H1 (cell line): ENCODE measurements around the gene DDX1. TPM values are rescaled to one million over a fixed set of nuclear protein-coding genes. Genes with fewer than 3 reads are reported as not detected.

Experiments used
- ASH2L ChIP-seq: fragments of 200-600, 300-600 bp; sonication (generic); IDR thresholded peaks from one replicate; pipeline ENCODE4 v1.7.1; 2017; ENCODE audit warnings: low read length
- CHD1 ChIP-seq: IDR thresholded peaks from 2 replicates; pipeline ENCODE4 v1.6.1; 2012; ENCODE audit warnings: low read depth, low read length, improper control_type of control experiment
- HDAC6 ChIP-seq: IDR thresholded peaks from one replicate; pipeline ENCODE4 v1.7.1; 2012; ENCODE audit warnings: low read depth, mild to moderate bottlenecking, inconsistent platforms, low read length, moderate library complexity
- polyA plus RNA-seq, 7 experiments: library from polyadenylated mRNA; depleted of rRNA in 3 of 7; stranded (reverse) in 5 of 7; unstranded in 2 of 7; fragments of >200 nt in 5 of 7; fragments of 200-250 nt in 2 of 7; gene quantifications; 1 replicate in 5 of 7; 2 replicates in 1 of 7; 4 replicates in 1 of 7; pipeline versions ENCODE4 v1.2.1 to v1.2.3, GENCODE V29; 2011 to 2013; ENCODE audit warnings: missing spikeins in 2 of 7, mixed read lengths in 2 of 7
- total RNA-seq: library from RNA; stranded (reverse); fragmentation: NEBNext Ultra II Directional; extraction: Animal tissue kit (Norgen Biotek cat#: 25700); gene quantifications from 2 replicates; pipeline ENCODE4 v1.2.1, GENCODE V29; 2021
- TF ChIP-seq, protein P1 (sequence below): fragments of 300-600 bp; sonication (generic); IDR thresholded peaks from 2 replicates; pipeline ENCODE4 v1.7.1; 2012; ENCODE audit warnings: low read length, moderate library complexity, mild to moderate bottlenecking, inconsistent platforms; ENCODE audit not compliant: insufficient replicate concordance

DDX1 gene
- total and polyA plus RNA-seq, 2 of the 8 experiments (the other 6 are each of a cell fraction or from before 2014, with no cell fraction given) = 51.1 to 161 TPM

- TF ChIP-seq, protein P1, sequence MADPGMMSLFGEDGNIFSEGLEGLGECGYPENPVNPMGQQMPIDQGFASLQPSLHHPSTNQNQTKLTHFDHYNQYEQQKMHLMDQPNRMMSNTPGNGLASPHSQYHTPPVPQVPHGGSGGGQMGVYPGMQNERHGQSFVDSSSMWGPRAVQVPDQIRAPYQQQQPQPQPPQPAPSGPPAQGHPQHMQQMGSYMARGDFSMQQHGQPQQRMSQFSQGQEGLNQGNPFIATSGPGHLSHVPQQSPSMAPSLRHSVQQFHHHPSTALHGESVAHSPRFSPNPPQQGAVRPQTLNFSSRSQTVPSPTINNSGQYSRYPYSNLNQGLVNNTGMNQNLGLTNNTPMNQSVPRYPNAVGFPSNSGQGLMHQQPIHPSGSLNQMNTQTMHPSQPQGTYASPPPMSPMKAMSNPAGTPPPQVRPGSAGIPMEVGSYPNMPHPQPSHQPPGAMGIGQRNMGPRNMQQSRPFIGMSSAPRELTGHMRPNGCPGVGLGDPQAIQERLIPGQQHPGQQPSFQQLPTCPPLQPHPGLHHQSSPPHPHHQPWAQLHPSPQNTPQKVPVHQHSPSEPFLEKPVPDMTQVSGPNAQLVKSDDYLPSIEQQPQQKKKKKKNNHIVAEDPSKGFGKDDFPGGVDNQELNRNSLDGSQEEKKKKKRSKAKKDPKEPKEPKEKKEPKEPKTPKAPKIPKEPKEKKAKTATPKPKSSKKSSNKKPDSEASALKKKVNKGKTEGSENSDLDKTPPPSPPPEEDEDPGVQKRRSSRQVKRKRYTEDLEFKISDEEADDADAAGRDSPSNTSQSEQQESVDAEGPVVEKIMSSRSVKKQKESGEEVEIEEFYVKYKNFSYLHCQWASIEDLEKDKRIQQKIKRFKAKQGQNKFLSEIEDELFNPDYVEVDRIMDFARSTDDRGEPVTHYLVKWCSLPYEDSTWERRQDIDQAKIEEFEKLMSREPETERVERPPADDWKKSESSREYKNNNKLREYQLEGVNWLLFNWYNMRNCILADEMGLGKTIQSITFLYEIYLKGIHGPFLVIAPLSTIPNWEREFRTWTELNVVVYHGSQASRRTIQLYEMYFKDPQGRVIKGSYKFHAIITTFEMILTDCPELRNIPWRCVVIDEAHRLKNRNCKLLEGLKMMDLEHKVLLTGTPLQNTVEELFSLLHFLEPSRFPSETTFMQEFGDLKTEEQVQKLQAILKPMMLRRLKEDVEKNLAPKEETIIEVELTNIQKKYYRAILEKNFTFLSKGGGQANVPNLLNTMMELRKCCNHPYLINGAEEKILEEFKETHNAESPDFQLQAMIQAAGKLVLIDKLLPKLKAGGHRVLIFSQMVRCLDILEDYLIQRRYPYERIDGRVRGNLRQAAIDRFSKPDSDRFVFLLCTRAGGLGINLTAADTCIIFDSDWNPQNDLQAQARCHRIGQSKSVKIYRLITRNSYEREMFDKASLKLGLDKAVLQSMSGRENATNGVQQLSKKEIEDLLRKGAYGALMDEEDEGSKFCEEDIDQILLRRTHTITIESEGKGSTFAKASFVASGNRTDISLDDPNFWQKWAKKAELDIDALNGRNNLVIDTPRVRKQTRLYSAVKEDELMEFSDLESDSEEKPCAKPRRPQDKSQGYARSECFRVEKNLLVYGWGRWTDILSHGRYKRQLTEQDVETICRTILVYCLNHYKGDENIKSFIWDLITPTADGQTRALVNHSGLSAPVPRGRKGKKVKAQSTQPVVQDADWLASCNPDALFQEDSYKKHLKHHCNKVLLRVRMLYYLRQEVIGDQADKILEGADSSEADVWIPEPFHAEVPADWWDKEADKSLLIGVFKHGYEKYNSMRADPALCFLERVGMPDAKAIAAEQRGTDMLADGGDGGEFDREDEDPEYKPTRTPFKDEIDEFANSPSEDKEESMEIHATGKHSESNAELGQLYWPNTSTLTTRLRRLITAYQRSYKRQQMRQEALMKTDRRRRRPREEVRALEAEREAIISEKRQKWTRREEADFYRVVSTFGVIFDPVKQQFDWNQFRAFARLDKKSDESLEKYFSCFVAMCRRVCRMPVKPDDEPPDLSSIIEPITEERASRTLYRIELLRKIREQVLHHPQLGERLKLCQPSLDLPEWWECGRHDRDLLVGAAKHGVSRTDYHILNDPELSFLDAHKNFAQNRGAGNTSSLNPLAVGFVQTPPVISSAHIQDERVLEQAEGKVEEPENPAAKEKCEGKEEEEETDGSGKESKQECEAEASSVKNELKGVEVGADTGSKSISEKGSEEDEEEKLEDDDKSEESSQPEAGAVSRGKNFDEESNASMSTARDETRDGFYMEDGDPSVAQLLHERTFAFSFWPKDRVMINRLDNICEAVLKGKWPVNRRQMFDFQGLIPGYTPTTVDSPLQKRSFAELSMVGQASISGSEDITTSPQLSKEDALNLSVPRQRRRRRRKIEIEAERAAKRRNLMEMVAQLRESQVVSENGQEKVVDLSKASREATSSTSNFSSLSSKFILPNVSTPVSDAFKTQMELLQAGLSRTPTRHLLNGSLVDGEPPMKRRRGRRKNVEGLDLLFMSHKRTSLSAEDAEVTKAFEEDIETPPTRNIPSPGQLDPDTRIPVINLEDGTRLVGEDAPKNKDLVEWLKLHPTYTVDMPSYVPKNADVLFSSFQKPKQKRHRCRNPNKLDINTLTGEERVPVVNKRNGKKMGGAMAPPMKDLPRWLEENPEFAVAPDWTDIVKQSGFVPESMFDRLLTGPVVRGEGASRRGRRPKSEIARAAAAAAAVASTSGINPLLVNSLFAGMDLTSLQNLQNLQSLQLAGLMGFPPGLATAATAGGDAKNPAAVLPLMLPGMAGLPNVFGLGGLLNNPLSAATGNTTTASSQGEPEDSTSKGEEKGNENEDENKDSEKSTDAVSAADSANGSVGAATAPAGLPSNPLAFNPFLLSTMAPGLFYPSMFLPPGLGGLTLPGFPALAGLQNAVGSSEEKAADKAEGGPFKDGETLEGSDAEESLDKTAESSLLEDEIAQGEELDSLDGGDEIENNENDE = no peak
- no peak for TF ChIP-seq CHD1
- TF ChIP-seq ASH2L = no peak
- TF ChIP-seq HDAC6 = no peak
Measured at GRCh38 chr2:15627817-15628684, 36.4 kb downstream of the DDX1 start (continued).
